GM06990 (cell line): Measurements from ENCODE around the gene RANGAP1.

Experiments used
- DNase-seq: peaks from one replicate; pipeline ENCODE4 v3.0.0-alpha.2; 2011; ENCODE audit not compliant: insufficient read length; ENCODE audit errors: extremely low read depth
- H3K27me3 ChIP-seq: replicated peaks from 2 replicates; pipeline ENCODE4 v1.6.0; 2011; ENCODE audit warnings: low read length; ENCODE audit not compliant: control insufficient read depth, insufficient read depth
- H3K36me3 ChIP-seq: 2 replicates; pipeline ENCODE4 v1.5.1; 2011; ENCODE audit warnings: low read length; ENCODE audit not compliant: control insufficient read depth, insufficient read depth
- H3K4me3 ChIP-seq: replicated peaks from 2 replicates; pipeline ENCODE4 v1.5.1; 2011; ENCODE audit warnings: low read depth, mild to moderate bottlenecking, control low read depth, low read length
- CTCF ChIP-seq: IDR thresholded peaks from 2 replicates; pipeline ENCODE4 v1.5.1; 2011; ENCODE audit warnings: low read length, control low read depth, mild to moderate bottlenecking, inconsistent platforms; ENCODE audit not compliant: insufficient read depth, poor library complexity, severe bottlenecking

The RANGAP1 gene

GRCh38 chr22:41330169-41330568, 44.2 kb upstream of the RANGAP1 start:
- Histone ChIP-seq H3K4me3 (no peak overlapping the region), H3K27me3 (no peaks in the 10 kb centered on the region), H3K36me3 (peaks cover 33% of the 10 kb centered on the region)
- DNase-seq: no peak
- no peak for TF ChIP-seq CTCF

- Histone ChIP-seq H3K4me3 (no peak overlapping the region), H3K36me3 (peaks cover 31% of the 10 kb centered on the region), H3K27me3 (no peaks in the 10 kb centered on the region)
- no peak for TF ChIP-seq CTCF
- DNase-seq: no peak
Observed at GRCh38 chr22:41327124-41327523, 41.1 kb upstream of the RANGAP1 start.

GRCh38 chr22:41324821-41325528, 39.0 kb upstream of the RANGAP1 start:
- H3K4me3 ChIP-seq: no peak overlapping the region
- no peak for DNase-seq
- no peak for TF ChIP-seq CTCF
- peaks cover 31% of the 10 kb centered on the region for H3K36me3 ChIP-seq
- H3K27me3 ChIP-seq: no peaks in the 10 kb centered on the region

GRCh38 chr22:41320416-41321240, 34.6 kb upstream of the RANGAP1 start:
- Histone ChIP-seq H3K4me3 (no peak overlapping the region), H3K36me3 (peaks cover 19% of the 10 kb centered on the region), H3K27me3 (no peaks in the 10 kb centered on the region)
- DNase-seq: no peak
- TF ChIP-seq CTCF: no peak

- TF ChIP-seq CTCF: no peak
- Histone ChIP-seq H3K36me3 (peaks cover 5% of the 10 kb centered on the region), H3K4me3 (no peak overlapping the region), H3K27me3 (no peaks in the 10 kb centered on the region)
- no peak for DNase-seq
Observed at GRCh38 chr22:41315586-41315985, 29.6 kb upstream of the RANGAP1 start.
